SIG-M5 (cell line): ENCODE results near the gene SERPINE2.
A peak's percentile ranks its signal among the peaks of the same experiment; 100 is the strongest.

Source experiments
- DNase-seq: peaks from one replicate; lab custom pipeline; 2025; lab: John Stamatoyannopoulos, UW

The SERPINE2 gene

DNA sequence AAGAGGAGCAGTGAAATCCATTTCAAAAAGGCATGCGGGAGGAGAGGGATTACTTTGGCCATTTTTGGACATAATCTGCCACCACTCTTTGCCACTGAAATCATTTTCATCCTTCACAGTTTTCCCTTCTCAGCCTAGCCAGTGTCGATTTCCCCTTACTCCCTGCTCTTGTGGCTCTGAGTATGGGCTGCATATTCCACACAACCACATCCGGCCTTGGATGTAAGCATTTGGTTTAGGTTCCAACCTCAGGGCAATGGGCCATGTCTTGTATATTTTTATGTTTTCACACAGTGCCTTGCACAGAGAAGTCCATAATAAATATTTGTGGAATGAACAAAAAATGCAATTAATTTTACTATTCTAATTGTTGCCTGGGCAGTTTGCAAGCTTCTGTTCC, 7.7 kb upstream of the SERPINE2 start:
- no peak for DNase-seq

DNA sequence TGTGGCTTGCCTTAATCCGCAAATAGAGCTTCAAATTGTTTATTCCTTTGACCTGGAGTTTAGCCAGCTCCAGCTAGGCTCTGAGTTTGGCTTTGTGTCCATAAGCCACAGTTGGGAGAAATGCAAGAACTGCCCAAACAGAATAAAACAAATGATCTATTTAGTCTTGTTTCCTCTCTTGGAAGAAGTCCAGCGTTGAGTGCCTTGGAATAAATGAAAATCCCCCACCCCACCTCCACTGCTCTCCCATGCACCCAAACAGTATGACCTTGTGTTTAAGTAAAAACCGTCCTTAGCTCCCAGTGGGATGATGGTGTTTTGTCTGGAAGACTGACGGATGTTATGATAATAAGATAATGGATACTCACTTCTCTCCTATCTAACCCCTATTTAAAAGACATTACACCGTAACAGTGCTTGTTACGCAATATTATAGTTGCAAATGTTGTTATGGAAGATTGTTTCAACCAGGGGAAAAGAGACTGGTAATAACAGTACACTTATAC, 3.2 kb upstream of the SERPINE2 start:
- DNase-seq = no peak

DNA sequence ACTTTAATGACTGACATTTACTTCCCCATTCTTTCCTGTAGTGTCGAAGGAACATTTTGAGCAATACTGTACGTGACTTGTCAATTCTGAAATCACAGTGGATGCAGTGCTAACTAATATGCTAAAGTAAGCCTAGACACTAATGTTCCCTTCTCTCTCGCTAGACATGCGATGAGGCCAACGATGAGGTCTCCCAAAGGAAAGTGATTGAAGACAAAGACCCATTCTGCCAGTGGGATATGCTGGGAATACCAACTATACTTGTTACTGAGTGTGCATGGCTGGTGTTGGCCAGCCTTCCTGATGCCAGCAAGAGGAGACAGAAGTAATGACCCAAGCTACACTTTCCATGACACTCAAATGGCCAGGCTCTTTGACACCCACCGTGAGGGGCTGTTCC, 2.5 kb upstream of the SERPINE2 start:
- DNase-seq = no peak

DNA sequence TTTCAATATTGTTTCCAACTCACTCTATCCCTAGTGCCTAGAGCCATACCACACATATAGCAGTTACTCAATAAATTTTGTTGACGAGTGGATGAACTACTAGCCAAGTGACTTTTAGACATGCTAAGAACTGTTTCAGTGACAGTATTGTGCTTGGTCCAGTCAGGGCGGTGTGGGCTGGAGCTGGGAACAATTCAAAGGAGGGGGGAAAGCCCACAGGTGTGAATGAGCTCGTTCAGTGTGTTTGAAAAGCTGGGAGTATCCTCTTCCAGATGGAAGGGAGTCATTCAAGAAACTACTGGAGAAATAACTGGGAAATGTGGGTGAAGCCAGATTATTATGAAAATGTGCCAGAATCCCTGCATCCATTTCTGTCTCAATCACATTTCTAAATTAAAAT, 1.7 kb upstream of the SERPINE2 start:
- no peak for DNase-seq

DNA sequence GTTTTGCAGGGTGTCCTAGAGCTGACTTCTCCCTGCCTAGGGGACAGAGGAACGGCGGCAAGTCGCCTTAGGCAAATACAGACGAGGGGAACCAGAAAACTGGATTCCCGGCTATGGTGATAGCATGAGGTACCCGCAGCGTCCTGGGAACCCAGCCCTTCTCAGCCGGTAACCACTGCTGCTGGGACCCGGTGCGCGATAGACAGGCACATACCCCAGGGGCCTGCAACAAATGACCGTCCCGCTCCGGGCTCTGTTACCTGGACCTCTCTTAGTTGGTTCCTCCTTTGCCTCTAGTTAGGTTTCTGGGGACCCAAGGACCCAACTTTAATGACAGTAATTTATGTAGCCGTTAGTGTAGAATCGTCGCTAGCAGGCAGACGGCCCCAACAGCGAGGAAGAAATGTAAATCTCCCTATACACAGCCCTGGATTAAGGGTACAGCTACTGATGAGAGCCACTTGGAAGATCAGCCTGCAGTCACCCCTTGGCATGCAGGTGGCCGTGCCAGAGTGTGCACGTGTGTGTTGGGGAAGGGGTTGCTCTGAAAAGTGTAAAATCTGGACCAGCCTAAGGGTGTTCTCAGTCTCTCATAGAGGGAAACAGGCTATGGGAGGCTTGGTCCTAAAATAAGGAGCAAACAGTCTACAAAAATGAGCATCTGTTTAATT, 819 bp upstream of the SERPINE2 start:
- DNase-seq = no peak

DNA sequence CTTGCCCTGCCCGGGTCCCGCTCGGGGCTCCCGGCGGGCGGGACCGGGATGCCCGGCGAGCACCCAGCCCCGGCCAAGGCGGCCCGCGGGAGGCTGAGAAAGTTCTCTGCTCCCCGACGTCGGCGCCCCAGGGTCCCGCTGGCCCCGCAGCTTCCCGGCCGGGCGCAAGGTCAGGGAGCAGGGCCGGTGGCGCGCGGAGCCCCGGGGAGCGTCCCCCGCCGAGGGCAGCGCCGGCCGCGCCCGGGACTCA, 331 bp downstream of the SERPINE2 start:
- no peak for DNase-seq

DNA sequence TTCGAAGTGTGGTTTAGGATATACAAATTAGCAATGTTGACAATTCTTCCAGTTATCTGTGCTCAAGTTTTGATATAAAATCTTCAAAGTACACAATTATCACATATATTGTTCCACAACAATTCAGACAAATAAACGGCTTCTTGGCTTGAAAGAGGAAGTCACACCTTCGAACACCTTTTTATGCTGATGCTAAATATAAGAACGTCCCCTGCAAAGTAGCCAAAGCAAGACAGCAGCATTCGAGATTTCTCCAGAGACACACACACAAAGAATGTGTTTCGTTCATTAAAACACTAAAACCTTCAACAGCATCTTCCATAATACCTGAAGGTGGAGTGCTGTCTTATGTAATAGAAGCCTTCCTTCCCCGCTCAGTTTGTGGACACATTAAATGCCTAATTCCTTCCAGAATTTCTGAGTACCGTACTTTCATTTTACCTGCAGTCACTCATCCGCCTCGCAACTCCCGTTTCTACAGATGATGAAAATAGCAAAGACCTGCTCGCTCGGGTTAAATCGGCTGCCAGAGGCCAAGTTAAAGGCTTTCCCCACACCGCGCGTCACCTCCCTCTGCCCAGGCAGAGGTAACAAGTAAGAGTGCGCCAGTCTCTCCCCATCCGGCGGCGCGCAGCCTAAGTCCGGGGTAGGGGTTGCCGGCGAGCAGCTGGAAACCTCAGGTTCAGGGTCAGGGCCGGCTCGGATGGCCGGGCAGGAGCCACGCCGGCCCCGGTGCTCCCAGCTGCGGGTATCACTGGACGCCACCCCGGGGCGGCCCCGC, 847 bp downstream of the SERPINE2 start:
- no peak for DNase-seq

DNA sequence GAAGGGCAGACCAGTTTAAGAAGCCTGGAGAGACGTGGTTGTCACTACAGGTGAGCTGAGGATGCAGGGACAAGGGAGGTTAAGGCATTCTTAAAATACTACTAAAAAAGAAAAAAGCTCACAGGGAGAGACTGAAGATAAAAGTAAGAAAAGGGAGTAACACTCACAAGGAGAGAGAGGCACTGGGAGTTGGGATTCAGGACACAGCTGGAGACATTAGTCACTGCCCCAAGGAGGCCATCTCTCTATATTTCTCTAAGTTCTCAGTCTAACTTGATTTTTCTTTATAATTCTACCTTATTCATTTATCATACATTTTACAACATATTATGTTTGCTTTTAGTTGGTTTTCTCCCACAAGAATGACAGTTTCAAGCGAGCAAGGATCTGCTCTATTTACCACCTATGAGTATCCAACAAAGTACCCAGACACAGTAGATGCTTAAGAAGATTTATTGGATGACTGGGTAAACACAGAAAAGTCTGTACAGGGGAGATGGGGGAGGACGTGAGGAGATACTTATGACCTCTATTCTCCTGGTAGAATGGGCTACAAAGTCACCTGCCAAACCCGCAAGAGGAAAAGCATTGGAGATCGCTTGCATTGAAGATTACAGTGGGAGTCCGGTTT, 2.2 kb downstream of the SERPINE2 start:
- no peak for DNase-seq

DNA sequence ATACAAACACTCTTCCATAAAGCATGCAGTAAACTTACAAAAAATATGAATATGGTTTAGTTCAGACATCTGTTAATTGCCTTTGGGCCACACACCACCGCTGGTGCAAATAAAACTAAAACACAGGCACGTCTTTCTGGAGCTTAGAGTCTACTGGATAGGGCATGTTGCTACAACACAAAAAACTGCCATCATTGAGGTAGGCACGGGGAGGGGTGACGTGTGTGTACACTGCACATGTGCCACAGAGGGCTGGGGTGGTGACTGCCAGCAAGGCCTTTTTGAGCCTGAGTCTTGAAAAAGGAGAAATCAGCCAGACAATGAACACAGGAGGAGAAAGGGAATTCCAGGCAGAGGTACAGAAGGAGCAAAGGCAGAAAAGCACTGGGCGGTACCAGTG, 5.1 kb downstream of the SERPINE2 start:
- no peak for DNase-seq

DNA sequence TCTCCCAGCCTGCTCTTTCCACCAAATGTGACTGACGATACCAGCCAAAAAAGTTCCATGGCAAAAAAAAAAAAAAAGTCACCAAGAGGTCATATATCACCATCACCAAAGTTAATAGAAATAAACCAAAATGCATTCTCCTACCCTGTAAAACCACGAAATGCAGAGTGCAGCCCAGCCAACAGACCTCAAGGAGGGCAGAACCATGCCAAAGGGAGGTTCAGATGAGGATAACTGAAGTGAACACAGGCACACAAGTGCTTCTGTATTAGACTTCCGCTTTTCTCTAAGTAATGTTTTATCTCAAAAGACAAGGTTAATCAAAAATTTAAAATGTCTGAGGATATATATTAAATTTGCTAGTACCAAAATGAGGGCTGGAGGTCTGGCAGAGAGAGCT, 5.5 kb downstream of the SERPINE2 start:
- no peak for DNase-seq

DNA sequence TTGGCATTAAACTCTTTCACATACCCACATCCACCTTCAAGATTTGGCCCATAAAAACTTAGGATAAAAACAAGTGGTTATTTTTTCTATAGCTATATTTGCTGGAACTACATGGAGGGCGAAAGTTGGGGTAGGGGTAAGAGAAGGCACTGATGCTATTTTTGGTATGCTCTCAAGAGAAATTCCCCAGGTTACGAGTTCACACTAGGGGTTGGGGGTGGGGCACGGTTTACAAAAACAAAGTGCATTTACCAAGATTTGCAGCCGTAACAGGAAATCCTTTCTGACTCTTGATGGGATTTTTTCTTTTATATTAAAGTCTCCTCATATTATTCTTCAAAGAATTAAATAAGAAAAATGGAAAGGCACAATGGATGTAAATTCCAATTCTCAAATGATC, 6.8 kb downstream of the SERPINE2 start:
- no peak for DNase-seq

DNA sequence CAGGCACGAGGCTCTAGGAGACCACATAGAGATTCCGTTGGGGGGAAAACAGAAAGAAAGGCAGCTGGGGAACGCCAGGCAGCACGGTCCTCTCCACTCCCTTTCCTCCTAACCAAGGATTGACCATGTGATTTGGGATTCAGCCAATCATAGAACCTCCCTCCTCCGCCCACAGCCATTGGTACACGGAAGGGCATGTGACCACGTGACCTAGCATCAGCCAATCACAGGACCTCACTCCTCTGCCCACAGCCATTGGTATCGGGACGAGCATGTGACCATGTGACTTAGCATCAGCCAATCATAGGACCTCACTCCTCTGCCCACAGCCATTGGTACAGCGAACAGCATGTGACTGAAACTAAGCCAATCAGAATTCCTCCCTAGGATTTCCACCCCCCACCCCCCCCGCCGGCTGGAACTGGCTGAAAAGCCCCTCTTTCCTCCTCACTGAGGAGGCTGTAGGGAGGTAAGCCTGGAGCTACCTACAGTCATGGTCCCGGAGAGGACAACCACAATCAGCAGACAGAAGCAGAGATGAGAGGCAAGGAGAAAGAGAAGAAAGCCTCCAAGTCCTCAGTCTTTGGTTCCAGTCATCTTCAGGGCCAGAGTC, 7.6 kb downstream of the SERPINE2 start:
- DNase-seq = no peak

DNA sequence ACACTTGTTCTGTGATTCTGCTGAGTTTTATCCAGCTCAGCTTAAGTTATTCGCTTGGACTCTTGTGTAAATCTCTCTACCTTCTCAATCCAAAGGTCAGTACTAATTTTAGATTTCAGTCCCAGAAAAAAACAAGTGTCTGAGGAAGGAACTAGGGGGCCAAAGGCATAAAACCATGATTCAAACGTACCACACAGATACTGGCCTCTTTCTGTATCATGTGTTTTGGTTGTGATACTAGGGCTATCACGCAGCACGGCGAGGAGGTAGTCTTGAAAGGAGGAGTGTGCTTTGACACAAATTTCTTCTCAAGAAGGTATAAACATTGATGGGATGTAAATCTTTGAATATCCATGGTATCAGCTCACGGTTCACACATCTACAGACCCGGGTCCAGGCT, 8.3 kb downstream of the SERPINE2 start:
- no peak for DNase-seq

DNA sequence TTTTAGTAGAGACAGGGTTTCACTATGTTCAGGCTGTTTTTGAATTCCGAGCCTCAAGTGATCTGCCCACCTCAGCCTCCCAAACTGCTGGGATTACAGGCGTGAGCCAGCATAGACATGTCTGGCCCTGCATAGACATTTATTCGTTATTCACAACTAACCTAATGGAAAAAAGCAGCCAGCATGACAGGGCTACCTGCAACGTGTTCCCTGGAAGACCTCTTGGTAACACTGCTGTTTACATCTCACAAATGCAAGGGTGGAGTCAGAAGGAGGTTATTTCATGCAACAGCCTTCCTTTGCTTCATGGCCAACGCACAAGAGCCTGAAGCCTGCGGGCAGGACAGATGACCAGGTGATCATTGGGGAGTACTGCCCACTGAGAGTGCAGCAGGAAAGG, 9.2 kb downstream of the SERPINE2 start:
- no peak for DNase-seq

DNA sequence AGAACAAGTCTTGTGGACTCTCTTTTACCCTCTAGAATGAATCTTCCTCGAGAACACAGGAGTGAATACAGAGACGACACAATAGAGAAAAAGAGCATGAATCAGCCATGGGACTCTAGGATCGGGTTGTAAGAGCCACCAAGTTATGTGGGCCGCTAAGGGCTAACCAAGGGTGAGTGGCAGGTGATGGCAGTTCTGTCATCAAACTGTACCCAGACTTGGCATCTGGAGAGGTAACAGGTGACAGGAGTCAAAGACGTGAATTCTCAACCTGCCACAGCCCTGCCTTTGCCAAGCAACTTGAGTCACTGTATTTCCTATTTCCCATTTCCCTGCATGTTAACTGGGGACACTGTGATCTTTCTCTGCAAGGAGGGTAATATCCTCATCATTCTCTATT, 11.2 kb downstream of the SERPINE2 start:
- DNase-seq = no peak

DNA sequence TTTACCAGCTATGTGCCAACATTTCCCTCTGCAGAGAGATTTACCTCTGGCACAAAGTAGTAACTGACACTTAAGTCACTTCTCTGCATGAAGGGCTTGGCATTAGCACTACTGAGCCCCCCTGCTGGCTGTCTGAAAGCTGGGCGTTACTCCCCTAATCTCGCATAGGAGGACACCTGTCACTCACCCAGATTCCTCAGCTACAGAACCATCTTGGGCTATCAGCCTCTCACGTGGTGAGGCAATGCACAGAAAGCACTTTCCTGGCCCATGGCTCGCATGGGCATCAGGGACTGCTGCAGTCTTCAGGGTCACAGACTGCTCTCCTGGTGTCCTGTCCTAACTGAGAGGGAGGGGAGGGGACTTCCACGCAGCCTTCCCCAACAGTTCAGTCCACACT, 12.0 kb downstream of the SERPINE2 start:
- no peak for DNase-seq

DNA sequence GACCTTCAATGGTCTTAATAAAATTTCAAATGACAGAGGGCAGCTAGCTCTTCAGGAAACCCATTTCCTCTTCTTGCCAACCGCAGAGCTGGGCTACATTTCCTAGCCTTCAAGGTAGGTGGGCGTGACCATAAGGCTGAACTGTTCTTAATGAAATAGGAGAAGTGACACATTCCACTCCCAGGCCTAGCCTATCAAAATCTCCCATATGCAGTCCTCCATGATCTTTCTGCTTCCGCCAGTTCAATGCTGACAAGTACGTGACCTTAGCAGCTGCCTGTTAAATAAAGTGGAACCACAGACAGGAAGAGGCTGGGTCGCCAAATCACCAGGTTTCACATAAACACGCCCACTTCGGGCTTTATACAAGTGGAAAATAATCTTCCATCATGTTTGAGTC, 13.2 kb downstream of the SERPINE2 start:
- peak; percentile 93 for DNase-seq

DNA sequence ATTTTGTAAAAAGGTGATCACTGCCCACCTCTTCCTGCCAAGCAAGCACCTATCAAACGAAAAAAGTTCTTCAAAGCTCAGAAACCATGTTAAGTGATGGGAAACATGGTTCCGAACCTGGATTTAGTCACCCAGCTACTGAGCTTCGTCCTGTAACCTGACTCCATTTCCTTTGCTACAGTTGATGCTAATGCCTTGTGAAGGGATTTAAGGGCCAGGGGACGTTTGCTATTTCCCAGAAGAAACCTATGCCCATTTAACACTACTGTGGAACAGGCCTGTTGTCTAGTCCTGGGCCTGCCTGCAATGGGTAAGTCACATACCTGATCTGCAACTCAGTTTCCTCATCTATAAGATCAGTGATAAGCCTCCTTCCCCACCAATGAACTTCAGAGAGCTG, 14.8 kb downstream of the SERPINE2 start:
- no peak for DNase-seq

DNA sequence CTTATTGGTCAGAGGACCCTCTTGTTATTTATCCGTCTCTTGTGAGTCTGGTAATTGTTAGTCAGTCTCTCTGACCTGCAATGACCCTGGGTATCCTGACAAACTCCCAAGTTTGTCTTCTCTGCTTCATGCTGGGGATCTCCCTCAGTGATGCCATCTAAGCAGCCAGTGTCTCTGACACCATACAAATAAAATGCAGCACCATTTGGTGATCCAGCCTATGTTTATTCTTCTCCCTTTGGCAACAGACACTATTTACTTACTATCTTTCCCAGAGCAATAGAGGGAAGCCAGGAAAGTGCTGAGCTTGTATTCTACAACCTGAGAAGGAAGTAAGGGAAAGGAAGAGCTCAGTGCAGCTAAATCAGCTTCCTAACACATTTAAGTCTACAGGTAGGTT, 15.9 kb downstream of the SERPINE2 start:
- no peak for DNase-seq

DNA sequence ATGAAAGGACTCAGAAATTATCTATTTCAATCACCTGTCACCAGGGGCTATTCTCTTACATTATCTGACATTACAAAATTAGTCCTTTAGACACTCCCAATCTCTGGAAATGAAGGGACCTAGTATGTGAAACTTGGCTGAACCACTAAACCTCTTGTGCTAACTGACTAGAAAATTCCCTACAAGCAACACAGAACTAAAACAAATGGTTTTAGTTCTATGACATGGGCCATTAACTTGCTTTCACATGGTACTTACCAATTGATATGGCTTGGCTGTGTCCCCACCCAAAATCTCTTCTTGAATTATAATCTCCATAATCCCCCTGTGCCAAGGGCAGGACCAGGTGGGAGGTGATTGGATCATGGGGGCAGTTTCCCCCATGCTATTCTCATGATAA, 16.6 kb downstream of the SERPINE2 start:
- DNase-seq = no peak

DNA sequence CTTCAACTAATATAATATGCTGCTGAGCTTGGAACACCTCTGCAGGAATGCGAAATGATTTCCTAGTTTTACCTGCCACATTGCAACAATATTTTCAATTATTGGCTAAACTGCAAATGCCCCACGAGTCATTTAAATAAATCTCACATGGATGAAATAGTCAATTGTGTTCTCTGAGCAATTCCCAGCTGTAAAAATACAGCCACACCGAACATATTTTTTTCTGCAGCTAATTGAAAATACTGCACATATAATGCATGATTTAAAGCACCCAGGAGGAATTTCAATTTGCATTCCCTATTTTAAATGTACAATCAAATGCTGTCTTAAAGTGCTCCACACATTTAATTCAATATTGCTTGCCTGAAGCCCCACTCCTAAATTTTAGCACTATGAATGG, 18.6 kb downstream of the SERPINE2 start:
- no peak for DNase-seq

DNA sequence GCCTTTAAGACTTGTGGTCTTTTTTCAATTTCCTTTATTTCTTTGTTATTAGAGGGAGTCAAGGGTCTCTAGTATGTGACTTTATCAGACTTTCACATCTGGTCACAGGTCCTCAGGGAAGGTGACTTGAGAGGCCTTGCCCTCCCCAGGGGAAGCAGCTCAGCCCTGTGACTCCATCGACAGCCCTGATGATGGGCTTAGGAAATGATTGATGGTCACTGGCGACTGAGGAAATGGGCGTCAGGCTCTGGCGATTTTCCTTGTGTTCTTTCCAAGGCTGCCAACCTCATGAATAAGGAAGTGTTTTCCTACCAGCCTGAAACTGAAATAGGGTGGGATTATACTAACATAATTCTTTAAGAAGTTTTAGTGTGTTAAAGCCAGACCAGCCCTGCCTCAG, 21.1 kb downstream of the SERPINE2 start:
- DNase-seq = no peak

DNA sequence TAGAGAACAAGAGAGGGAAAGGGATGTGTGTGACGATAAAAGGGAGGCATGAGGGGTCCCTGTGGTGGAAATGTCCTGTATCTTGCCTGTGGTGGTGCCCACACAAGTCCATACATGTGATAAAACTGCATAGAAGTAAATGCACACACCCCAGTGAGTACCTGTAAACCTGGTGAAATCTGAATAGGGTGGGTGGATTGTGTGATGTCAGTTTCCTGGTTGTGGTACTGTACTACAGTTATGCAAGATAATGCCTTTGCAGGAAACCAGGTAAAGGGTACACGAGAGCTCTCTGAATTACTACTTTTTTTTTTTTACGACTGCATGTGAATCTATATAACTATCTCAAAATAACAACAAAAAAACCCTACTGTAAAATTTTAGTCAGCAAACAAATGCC, 22.1 kb downstream of the SERPINE2 start:
- no peak for DNase-seq
